A549 (cell line): ENCODE data around the gene RARG. TPM values are rescaled to one million over a fixed set of nuclear protein-coding genes. Genes with fewer than 3 reads are reported as not detected.

Source experiments
- ATAC-seq, 2 experiments: fragments of 200-7000 bp in 1 of 2; fragments of >200 bp in 1 of 2; cut with Nextera tagmentation in 1 of 2; cut with Tn5 transposase in 1 of 2; 3 replicates each; pipeline versions ENCODE4 v1.8.0 to v1.9.1; 2018 to 2020; ENCODE audit warnings: mild to moderate bottlenecking in 1 of 2, moderate library complexity in 1 of 2
- CTCF ChIA-PET: fragments of 300-600 bp; sonication (Branson Sonifier 250); formaldehyde crosslinking; extraction: SDS; loops from one replicate; lab custom pipeline; 2021; ENCODE audit warnings: antibody characterized with exemption, inconsistent platforms; lab: Yijun Ruan, JAX
- POLR2A ChIA-PET: fragments of 350-600 bp; formaldehyde crosslinking; extraction: SDS; loops from one replicate; lab custom pipeline; 2021; ENCODE audit warnings: antibody characterized with exemption, inconsistent platforms; lab: Yijun Ruan, JAX
- DNase-seq, 2 experiments: peaks; one replicate each; pipeline versions ENCODE4 v3.0.0 to v3.0.0-alpha.2; 2011 to 2016; ENCODE audit warnings: low read depth in 1 of 2, low spot score in 1 of 2
- FAIRE-seq: peaks from 2 replicates; lab custom pipeline; 2011; peaks lifted over from hg19 to GRCh38; lab: Jason Lieb, UNC
- H3K27ac ChIP-seq, 2 experiments: fragments of >200 bp; sonication (Bioruptor Twin); formaldehyde crosslinking; 3 replicates each; pipeline ENCODE4 v1.5.1; 2016 to 2017
- H3K4me1 ChIP-seq: fragments of >200 bp; sonication (Bioruptor Twin); formaldehyde crosslinking; 3 replicates; pipeline ENCODE4 v1.6.1; 2016
- H3K4me2 ChIP-seq: fragments of >200 bp; sonication (Bioruptor Twin); formaldehyde crosslinking; 3 replicates; pipeline ENCODE4 v1.6.1; 2016
- H3K4me3 ChIP-seq: fragments of >200 bp; sonication (Bioruptor Twin); formaldehyde crosslinking; 3 replicates; pipeline ENCODE4 v1.5.1; 2016
- H3K9me3 ChIP-seq: fragments of >200 bp; sonication (Bioruptor Twin); formaldehyde crosslinking; 3 replicates; pipeline ENCODE4 v1.6.1; 2016
- BCL3 ChIP-seq: fragments of >200 bp; sonication (Bioruptor Twin); formaldehyde crosslinking; IDR thresholded peaks from 3 replicates; pipeline ENCODE4 v1.6.1; 2016
- BHLHE40 ChIP-seq: IDR thresholded peaks from 2 replicates; pipeline ENCODE4 v1.6.1; 2012; ENCODE audit warnings: low read depth, low read length, inconsistent platforms
- CBX2 ChIP-seq: fragments of 200-600 bp; sonication (generic); IDR thresholded peaks from 2 replicates; pipeline ENCODE4 v1.6.1; 2016; ENCODE audit warnings: low read depth, mild to moderate bottlenecking, borderline replicate concordance
- CEBPB ChIP-seq, 2 experiments: fragments of >200 bp in 1 of 2; sonication (Bioruptor Twin) in 1 of 2; formaldehyde crosslinking in 1 of 2; IDR thresholded peaks; 2 replicates each; pipeline ENCODE4 v1.6.1; 2012 to 2016
- CHD4 ChIP-seq: fragments of 200-600 bp; sonication (generic); IDR thresholded peaks from 2 replicates; pipeline ENCODE4 v1.6.1; 2016; ENCODE audit warnings: antibody characterized with exemption, mild to moderate bottlenecking, borderline replicate concordance
- E2F6 ChIP-seq: IDR thresholded peaks from 2 replicates; pipeline ENCODE4 v1.6.1; 2012; ENCODE audit warnings: low read depth, borderline replicate concordance
- EHMT2 ChIP-seq: fragments of 200-600 bp; sonication (generic); IDR thresholded peaks from 2 replicates; pipeline ENCODE4 v1.6.1; 2016; ENCODE audit warnings: antibody characterized with exemption, low read depth, mild to moderate bottlenecking, moderate library complexity
- ELK1 ChIP-seq: fragments of 150-350 bp; IDR thresholded peaks from 2 replicates; pipeline ENCODE4 v1.6.1; 2014; ENCODE audit warnings: low read depth, mild to moderate bottlenecking, low read length
- ESRRA ChIP-seq: fragments of 150-350 bp; IDR thresholded peaks from 2 replicates; pipeline ENCODE4 v1.6.1; 2014; ENCODE audit warnings: mild to moderate bottlenecking, low read length, borderline replicate concordance
- FOSB ChIP-seq: fragments of 250-450 bp; sonication (Bioruptor Pico); IDR thresholded peaks from 2 replicates; pipeline ENCODE4 v1.5.0; 2020; ENCODE audit warnings: mild to moderate bottlenecking, moderate library complexity
- FOSL2 ChIP-seq, 2 experiments: fragments of 450-650 bp in 1 of 2; fragments of >200 bp in 1 of 2; sonication (Bioruptor Twin) in 1 of 2; formaldehyde crosslinking; IDR thresholded peaks; 2 replicates each; pipeline versions ENCODE4 v1.5.0 to v1.6.1; 2016 to 2020; ENCODE audit warnings: mild to moderate bottlenecking in 1 of 2, moderate library complexity in 1 of 2
- HES2 ChIP-seq: fragments of >200 bp; sonication (Bioruptor Twin); formaldehyde crosslinking; IDR thresholded peaks from 2 replicates; pipeline ENCODE4 v1.6.1; 2016
- HEYL ChIP-seq: fragments of 250-450 bp; sonication (Bioruptor Pico); IDR thresholded peaks from 2 replicates; pipeline ENCODE4 v1.8.0; 2021; ENCODE audit warnings: mild to moderate bottlenecking, moderate library complexity
- HOXB5 ChIP-seq: fragments of 250-450 bp; sonication (Bioruptor Pico); IDR thresholded peaks from 2 replicates; pipeline ENCODE4 v1.5.0; 2020; ENCODE audit warnings: mild to moderate bottlenecking, moderate library complexity
- MAZ ChIP-seq: fragments of 150-350 bp; IDR thresholded peaks from 2 replicates; pipeline ENCODE4 v1.6.1; 2014; ENCODE audit warnings: antibody characterized with exemption, low read depth, low read length, borderline replicate concordance
- NPAS2 ChIP-seq: fragments of 250-450 bp; sonication (Bioruptor Pico); IDR thresholded peaks from 2 replicates; pipeline ENCODE4 v1.8.0; 2022; ENCODE audit warnings: mild to moderate bottlenecking, moderate library complexity, borderline replicate concordance
- PBX3 ChIP-seq: IDR thresholded peaks from 2 replicates; pipeline ENCODE4 v1.6.1; 2012
- RCOR1 ChIP-seq: fragments of 150-350 bp; IDR thresholded peaks from 2 replicates; pipeline ENCODE4 v1.6.1; 2014; ENCODE audit warnings: antibody characterized with exemption, low read length, low read depth
- RNF2 ChIP-seq: fragments of 200-600 bp; sonication (generic); IDR thresholded peaks from 2 replicates; pipeline ENCODE4 v1.6.1; 2016; ENCODE audit warnings: low read depth, mild to moderate bottlenecking, antibody characterized with exemption, moderate library complexity, borderline replicate concordance
- SMC3 ChIP-seq: fragments of >200 bp; sonication (Bioruptor Twin); formaldehyde crosslinking; IDR thresholded peaks from 3 replicates; pipeline ENCODE4 v1.6.1; 2018; ENCODE audit warnings: inconsistent platforms
- TFCP2L1 ChIP-seq: fragments of 250-450 bp; sonication (Bioruptor Pico); IDR thresholded peaks from 2 replicates; pipeline ENCODE4 v1.5.0; 2021; ENCODE audit warnings: mild to moderate bottlenecking
- TP53 ChIP-seq: fragments of 250-450 bp; sonication (Bioruptor Pico); IDR thresholded peaks from 2 replicates; pipeline ENCODE4 v1.5.0; 2021; ENCODE audit warnings: mild to moderate bottlenecking, moderate library complexity
- ZC3H11A ChIP-seq: fragments of 450-650 bp; IDR thresholded peaks from 2 replicates; pipeline ENCODE4 v1.6.1; 2014; ENCODE audit warnings: antibody characterized with exemption, mild to moderate bottlenecking
- ZFP36 ChIP-seq: fragments of 450-650 bp; IDR thresholded peaks from 2 replicates; pipeline ENCODE4 v1.6.1; 2014; ENCODE audit warnings: borderline replicate concordance; ENCODE audit not compliant: partially characterized antibody
- ZNF302 ChIP-seq: fragments of 250-450 bp; sonication (Bioruptor Pico); IDR thresholded peaks from 2 replicates; pipeline ENCODE4 v1.9.0; 2021; ENCODE audit warnings: inconsistent platforms, mild to moderate bottlenecking, moderate library complexity
- WGBS: methylation state at CpG from one replicate; pipeline ENCODE4 v1.1.6; 2017; ENCODE audit errors: missing lambda C conversion rate; 5-methylcytosine and 5-hydroxymethylcytosine counted together
- polyA plus RNA-seq, 4 experiments: library from polyadenylated mRNA; depleted of rRNA in 3 of 4; stranded (reverse); fragments of >200 nt; fragmentation: RNase III in 1 of 4; extraction: RNeasy Plus Mini Kit Qiagen cat#74134 plus additional on column Dnase treatment in 1 of 4; gene quantifications; 2 replicates in 3 of 4; 3 replicates in 1 of 4; pipeline ENCODE4 v1.2.3, GENCODE V29; 2011 to 2017

Gene RARG
- polyA plus RNA-seq, 2 of the 4 experiments (the other 2 are of a cell fraction): 15.6 to 17.2 TPM

GRCh38 chr12:53192531-53193021 lies 39.4 kb downstream of the RARG start:
- Histone ChIP-seq H3K4me3 (no peak overlapping the region), H3K9me3 (no peaks in the 10 kb centered on the region), H3K4me2 (no peak overlapping the region), H3K4me1 (peaks cover 29% of the 10 kb centered on the region), H3K27ac (no peak overlapping the region)
- ATAC-seq (no peak), DNase-seq (no peak), FAIRE-seq (no peak)
- TF ChIP-seq CEBPB (IDR thresholded peaks at IDR 0.05) (no peak), HOXB5 (CRISPR knock-in tag) (no peak), ESRRA (no peak), ZNF302 (CRISPR knock-in tag) (no peak), FOSL2 (IDR thresholded peaks at IDR 0.05) (no peak), FOSL2 (CRISPR knock-in tag; IDR thresholded peaks at IDR 0.05) (no peak), SMC3 (no peak), ELK1 (no peak), TP53 (CRISPR knock-in tag) (no peak), TFCP2L1 (CRISPR knock-in tag) (no peak), PBX3 (no peak), BCL3 (no peak), RNF2 (no peak), RCOR1 (no peak), BHLHE40 (no peak), EHMT2 (no peak)
- ChIA-PET POLR2A (interaction anchor here (1.7 to 5.4 kb wide), 2 partner anchors 12 to 33 kb away, joined by 4 to 33 read pairs; partner anchors contain the start of genes CSAD and ZNF740), CTCF (interaction anchor here (0.7 to 36.2 kb wide), 8 partner anchors 6 to 127 kb away, joined by 3 to 646 read pairs (median 30); partner anchors contain the start of genes CSAD, ITGB7 and ZNF740)
- 95% methylated on average over 14 of the region's 14 CpGs for WGBS

DNA sequence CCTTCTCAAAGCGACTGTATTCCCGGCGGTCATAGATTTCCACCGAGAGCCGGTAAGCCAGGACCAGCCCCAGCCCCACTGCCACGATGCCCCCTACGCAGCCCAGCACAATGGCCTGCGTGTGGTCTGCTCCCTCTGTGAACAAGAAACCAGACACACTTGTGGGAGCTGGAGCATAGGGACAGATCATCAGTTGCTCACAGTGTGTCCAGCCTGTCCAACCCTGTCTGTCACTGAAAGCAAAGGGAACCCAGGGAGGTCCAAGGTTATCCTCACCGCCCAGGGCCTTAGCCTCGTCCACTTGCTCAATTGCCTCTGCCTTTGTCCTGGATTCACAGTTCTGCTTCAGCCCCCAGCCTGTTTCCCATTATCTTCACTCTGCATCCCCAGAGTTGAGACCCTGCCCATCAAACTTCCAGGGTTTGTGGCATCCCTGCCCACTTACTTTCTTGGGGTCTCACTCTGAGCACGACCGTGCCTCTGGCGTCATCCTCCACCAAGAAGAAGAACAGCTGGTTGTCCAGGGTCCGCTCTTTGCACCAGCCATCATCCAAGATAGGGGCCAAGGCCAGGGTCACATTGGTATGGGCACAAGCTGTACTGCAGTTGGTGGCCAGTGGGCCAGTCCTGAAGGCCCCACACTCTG lies 40.0 kb downstream of the RARG start:
- POLR2A ChIA-PET: interaction anchor here (1.7 to 5.4 kb wide), 2 partner anchors 11 to 32 kb away, joined by 4 to 33 read pairs; partner anchors contain the start of genes CSAD and ZNF740
- DNase-seq (no peak), FAIRE-seq (no peak), ATAC-seq (no peak)
- CTCF ChIA-PET: interaction anchor here (1.5 to 36.2 kb wide), 9 partner anchors 6 to 126 kb away, joined by 3 to 646 read pairs (median 41); partner anchors contain the start of genes CSAD, ITGB7 and ZNF740
- no peak overlapping the region for H3K4me3 ChIP-seq
- H3K4me2 ChIP-seq: no peak overlapping the region
- H3K27ac ChIP-seq: no peak overlapping the region
- H3K4me1 ChIP-seq: peaks cover 25% of the 10 kb centered on the region; the same call in 2 of the 3 replicates
- no peaks in the 10 kb centered on the region for H3K9me3 ChIP-seq
- TF ChIP-seq FOSB: no peak
- no peak for TF ChIP-seq HEYL (CRISPR knock-in tag)
- TF ChIP-seq CBX2: no peak
- no peak for TF ChIP-seq ZFP36
- no peak for TF ChIP-seq NPAS2 (CRISPR knock-in tag)
- TF ChIP-seq RCOR1: no peak
- TF ChIP-seq MAZ: no peak
- no peak for TF ChIP-seq E2F6
- no peak for TF ChIP-seq ESRRA
- no peak for TF ChIP-seq HES2
- no peak for TF ChIP-seq FOSL2 (IDR thresholded peaks at IDR 0.05)
- no peak for TF ChIP-seq FOSL2 (CRISPR knock-in tag; IDR thresholded peaks at IDR 0.05)
- TF ChIP-seq ZC3H11A: no peak
- TF ChIP-seq EHMT2: no peak
- no peak for TF ChIP-seq CHD4
- WGBS: 95% methylated on average over 14 of the region's 14 CpGs
